OCI-LY7 (cell line): Measurements from ENCODE around the gene SMG6. TPM values are rescaled to one million over a fixed set of nuclear protein-coding genes. Genes with fewer than 3 reads are reported as not detected.

Source experiments
- BruUV-seq: library from RNA; stranded (reverse); fragments of 400-500 nt; replicated peaks from 2 replicates; lab custom pipeline; 2021; lab: Mats Ljungman, UMichigan
- CTCF ChIA-PET: fragments of 300-600 bp; sonication (Branson Sonifier 250); formaldehyde crosslinking; loops from one replicate; lab custom pipeline; 2022; ENCODE audit warnings: antibody characterized with exemption; ENCODE audit not compliant: unreplicated experiment; lab: Charles Lee
- POLR2A ChIA-PET: fragments of 300-600 bp; sonication (Branson Sonifier 250); formaldehyde crosslinking; loops from one replicate; lab custom pipeline; 2022; ENCODE audit warnings: antibody characterized with exemption; lab: Charles Lee
- DNase-seq: peaks from one replicate; pipeline ENCODE4 v3.0.0-alpha.2; 2015; ENCODE audit warnings: low spot score
- H2AFZ ChIP-seq: fragments of 200-600 bp; sonication (generic), shearing (Covaris generic); 2 replicates; pipeline ENCODE4 v1.6.1; 2014; ENCODE audit warnings: mild to moderate bottlenecking, antibody characterized with exemption, low read length, moderate library complexity
- H3K27ac ChIP-seq: fragments of 200-600 bp; sonication (generic); 2 replicates; pipeline ENCODE4 v1.5.1; 2014; ENCODE audit warnings: mixed run types, low read depth, mild to moderate bottlenecking, moderate library complexity, low read length, inconsistent platforms; ENCODE audit not compliant: poor library complexity, severe bottlenecking
- H3K36me3 ChIP-seq: fragments of 200-600 bp; sonication (generic); 2 replicates; pipeline ENCODE4 v1.6.1; 2014; ENCODE audit warnings: mild to moderate bottlenecking, antibody characterized with exemption, low read length, moderate library complexity, mixed read lengths; ENCODE audit not compliant: insufficient read depth
- H3K4me1 ChIP-seq: fragments of 200-600 bp; sonication (generic); 2 replicates; pipeline ENCODE4 v1.5.1; 2014; ENCODE audit warnings: mild to moderate bottlenecking, low read length; ENCODE audit not compliant: insufficient read depth, poor library complexity, severe bottlenecking
- H3K4me2 ChIP-seq: fragments of 200-600 bp; sonication (generic); 2 replicates; pipeline ENCODE4 v1.6.1; 2014; ENCODE audit warnings: mild to moderate bottlenecking, low read length
- H3K4me3 ChIP-seq: fragments of 200-600 bp; sonication (generic); 2 replicates; pipeline ENCODE4 v1.5.1; 2014; ENCODE audit warnings: mild to moderate bottlenecking, low read depth, low read length; ENCODE audit not compliant: poor library complexity, severe bottlenecking
- H3K79me2 ChIP-seq: fragments of 200-600 bp; sonication (generic); 2 replicates; pipeline ENCODE4 v1.6.1; 2016; ENCODE audit warnings: low read depth, mild to moderate bottlenecking, low read length, moderate library complexity, mixed read lengths; ENCODE audit not compliant: insufficient read depth
- H3K9me2 ChIP-seq: fragments of 200-600 bp; sonication (generic); 2 replicates; pipeline ENCODE4 v1.6.1; 2016; ENCODE audit warnings: mild to moderate bottlenecking, low read length, mixed read lengths; ENCODE audit not compliant: insufficient read depth
- H3K9me3 ChIP-seq: fragments of 200-600 bp; sonication (generic); 2 replicates; pipeline ENCODE4 v1.6.1; 2014; ENCODE audit warnings: mild to moderate bottlenecking, mixed run types, low read length, mixed read lengths
- H4K20me1 ChIP-seq: fragments of 200-600 bp; sonication (generic); 2 replicates; pipeline ENCODE4 v1.6.1; 2014; ENCODE audit warnings: mild to moderate bottlenecking, antibody characterized with exemption, low read length, moderate library complexity, mixed read lengths; ENCODE audit not compliant: insufficient read depth
- EZH2phosphoT487 ChIP-seq: fragments of 200-600 bp; sonication (generic); IDR thresholded peaks from 2 replicates; pipeline ENCODE4 v1.6.1; 2018; ENCODE audit warnings: low read depth, borderline replicate concordance, mild to moderate bottlenecking, mixed run types, antibody characterized with exemption, low read length, moderate library complexity, mixed read lengths
- intact Hi-C: fragments of 100-400 bp; cut with micrococcal nuclease; formaldehyde crosslinking; loops from one replicate; pipeline ENCODE4 v1.10.0; 2022; ENCODE audit not compliant: unreplicated experiment
- total RNA-seq, 2 experiments: library from RNA; depleted of rRNA in 1 of 2; stranded (reverse); fragments of >200 nt in 1 of 2; shearing (Covaris generic) in 1 of 2; gene quantifications; 2 replicates each; pipeline ENCODE4 v1.2.3, GENCODE V29; 2014 to 2022
- TF ChIP-seq, protein P1 (sequence below): fragments of 200-600 bp; sonication (generic); conservative IDR thresholded peaks from 2 replicates; pipeline ENCODE4 v1.5.1; 2014; ENCODE audit warnings: mild to moderate bottlenecking, antibody characterized with exemption, low read length, moderate library complexity, mixed read lengths

The SMG6 gene
- total RNA-seq, 2 experiments from 2014 or later, result 12.5 to 17.8 TPM

DNA sequence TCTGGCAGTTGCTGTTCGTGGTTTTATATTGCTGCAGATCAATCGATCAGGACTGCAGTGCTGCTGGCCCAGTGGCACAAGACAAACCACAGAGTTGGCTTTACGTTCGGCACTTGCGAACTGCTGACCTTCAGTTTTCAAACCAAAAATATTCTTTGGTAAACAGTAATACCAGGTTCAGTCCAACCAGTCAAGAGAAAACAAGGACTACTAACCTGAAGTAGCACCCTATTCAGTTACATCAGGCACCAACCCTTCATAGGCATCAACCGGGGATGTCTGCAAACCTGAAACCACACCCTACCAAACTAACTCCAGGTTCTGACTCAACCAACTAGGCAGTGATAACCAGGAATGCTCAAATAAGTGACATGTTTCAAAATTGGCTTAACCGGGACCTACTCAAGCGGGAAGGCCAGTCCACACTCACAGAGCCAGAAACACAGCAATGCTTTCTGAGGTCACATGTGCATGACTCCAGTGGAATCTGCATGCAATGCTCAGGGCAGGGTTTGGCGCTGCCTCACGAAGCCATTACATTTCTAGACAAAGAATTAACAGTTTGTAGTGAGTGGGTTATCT is 91.1 kb downstream of the SMG6 start:
- peaks cover 7% of the 10 kb centered on the region; the same call in 1 of the 2 replicates for H4K20me1 ChIP-seq
- no peak overlapping the region for H3K4me2 ChIP-seq
- TF ChIP-seq EZH2phosphoT487, result no peak
- TF ChIP-seq, protein P1, sequence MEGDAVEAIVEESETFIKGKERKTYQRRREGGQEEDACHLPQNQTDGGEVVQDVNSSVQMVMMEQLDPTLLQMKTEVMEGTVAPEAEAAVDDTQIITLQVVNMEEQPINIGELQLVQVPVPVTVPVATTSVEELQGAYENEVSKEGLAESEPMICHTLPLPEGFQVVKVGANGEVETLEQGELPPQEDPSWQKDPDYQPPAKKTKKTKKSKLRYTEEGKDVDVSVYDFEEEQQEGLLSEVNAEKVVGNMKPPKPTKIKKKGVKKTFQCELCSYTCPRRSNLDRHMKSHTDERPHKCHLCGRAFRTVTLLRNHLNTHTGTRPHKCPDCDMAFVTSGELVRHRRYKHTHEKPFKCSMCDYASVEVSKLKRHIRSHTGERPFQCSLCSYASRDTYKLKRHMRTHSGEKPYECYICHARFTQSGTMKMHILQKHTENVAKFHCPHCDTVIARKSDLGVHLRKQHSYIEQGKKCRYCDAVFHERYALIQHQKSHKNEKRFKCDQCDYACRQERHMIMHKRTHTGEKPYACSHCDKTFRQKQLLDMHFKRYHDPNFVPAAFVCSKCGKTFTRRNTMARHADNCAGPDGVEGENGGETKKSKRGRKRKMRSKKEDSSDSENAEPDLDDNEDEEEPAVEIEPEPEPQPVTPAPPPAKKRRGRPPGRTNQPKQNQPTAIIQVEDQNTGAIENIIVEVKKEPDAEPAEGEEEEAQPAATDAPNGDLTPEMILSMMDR, result no peak
- no peaks in the 10 kb centered on the region for H3K36me3 ChIP-seq
- no peaks in the 10 kb centered on the region for H3K79me2 ChIP-seq
- no peak overlapping the region for H2AFZ ChIP-seq
- H3K4me1 ChIP-seq, result peaks cover 32% of the 10 kb centered on the region
- intact Hi-C loops, result no loop called here
- H3K9me3 ChIP-seq, result no peaks in the 10 kb centered on the region
- POLR2A ChIA-PET, result interaction anchor here (0.9 kb wide), 1 partner anchor 12 kb away, joined by 5 read pairs; no protein-coding TSS in a partner anchor
- CTCF ChIA-PET, result no interaction called here
- no peak overlapping the region for H3K4me3 ChIP-seq
- no peak overlapping the region for H3K27ac ChIP-seq
- no TSS peak for BruUV-seq
- DNase-seq, result no peak
- no peaks in the 10 kb centered on the region for H3K9me2 ChIP-seq

- Histone ChIP-seq H3K4me1 (peaks cover 31% of the 10 kb centered on the region), H3K4me3 (no peak overlapping the region), H3K9me3 (no peaks in the 10 kb centered on the region), H3K9me2 (no peaks in the 10 kb centered on the region), H3K27ac (no peak overlapping the region), H2AFZ (no peak overlapping the region), H3K36me3 (no peaks in the 10 kb centered on the region), H4K20me1 (peaks cover 7% of the 10 kb centered on the region; the same call in 1 of the 2 replicates), H3K79me2 (no peaks in the 10 kb centered on the region), H3K4me2 (no peak overlapping the region)
- intact Hi-C loops, result no loop called here
- CTCF ChIA-PET, result no interaction called here
- BruUV-seq, result no TSS peak
- no peak for DNase-seq
- no peak for TF ChIP-seq EZH2phosphoT487
- TF ChIP-seq, protein P1, result no peak
- POLR2A ChIA-PET, result interaction anchor here (0.6 to 0.7 kb wide), 2 partner anchors 75 to 1862 kb away, joined by 3 to 4 read pairs; no protein-coding TSS in a partner anchor
Observed at GRCh38 chr17:2211661-2212399, 91.8 kb downstream of the SMG6 start.
